HepG2 (cell line): Measurements from ENCODE around the gene RHO. TPM values are rescaled to one million over a fixed set of nuclear protein-coding genes. Genes with fewer than 3 reads are reported as not detected.

Source experiments
- ATAC-seq: fragments of 200-7000 bp; cut with Tn5 transposase; 3 replicates; pipeline ENCODE4 v1.9.1; 2020; ENCODE audit warnings: mild to moderate bottlenecking, moderate library complexity
- BruUV-seq: library from RNA; stranded (reverse); fragments of 400-500 nt; replicated peaks from 2 replicates; lab custom pipeline; 2021; lab: Mats Ljungman, UMichigan
- CTCF ChIA-PET: fragments of 300-600 bp; formaldehyde crosslinking; extraction: SDS; loops from one replicate; lab custom pipeline; 2021; ENCODE audit warnings: low total read pairs, inconsistent platforms, low intra/inter-chr PET ratio; lab: Yijun Ruan, JAX
- POLR2A ChIA-PET: fragments of 350-600 bp; sonication (Branson Sonifier 250); formaldehyde crosslinking; loops from one replicate; lab custom pipeline; 2020; ENCODE audit warnings: antibody characterized with exemption, inconsistent platforms; lab: Yijun Ruan, JAX
- DNase-seq: peaks from one replicate; pipeline ENCODE4 v3.0.0-alpha.2; 2015; ENCODE audit warnings: low spot score
- FAIRE-seq: peaks from 3 replicates; lab custom pipeline; 2011; peaks lifted over from hg19 to GRCh38; lab: Jason Lieb, UNC
- H2AFZ ChIP-seq: one replicate; pipeline ENCODE4 v1.6.1; 2011; ENCODE audit warnings: low read length, inconsistent platforms
- H3K27ac ChIP-seq: fragments of 300-600 bp; 3 replicates; pipeline ENCODE4 v1.8.0; 2011; ENCODE audit warnings: mixed run types, mild to moderate bottlenecking, mixed read lengths, low read length, inconsistent platforms; ENCODE audit not compliant: insufficient read depth; ENCODE audit errors: extremely low read length
- H3K27me3 ChIP-seq, 2 experiments: fragments of 200-600 bp in 1 of 2; 2 replicates in 1 of 2; 3 replicates in 1 of 2; pipeline versions ENCODE4 v1.6.0 to v1.8.0; 2011; ENCODE audit warnings: low read length in 2 of 2, mild to moderate bottlenecking in 2 of 2, moderate library complexity in 2 of 2, inconsistent platforms in 1 of 2; ENCODE audit not compliant: insufficient read depth in 2 of 2, control insufficient read depth in 1 of 2
- H3K36me3 ChIP-seq, 2 experiments: fragments of 200-600 bp in 1 of 2; replicated peaks in 1 of 2; 2 replicates in 1 of 2; 3 replicates in 1 of 2; pipeline versions ENCODE4 v1.5.1 to v1.8.0; 2011; ENCODE audit warnings: low read length in 2 of 2, inconsistent platforms in 1 of 2; ENCODE audit not compliant: insufficient read depth in 2 of 2, control insufficient read depth in 1 of 2
- H3K4me1 ChIP-seq: 2 replicates; pipeline ENCODE4 v1.5.1; 2012; ENCODE audit warnings: low read length, inconsistent platforms; ENCODE audit not compliant: insufficient read depth
- H3K4me2 ChIP-seq: 2 replicates; pipeline ENCODE4 v1.6.0; 2011; ENCODE audit warnings: low read depth, low read length, inconsistent platforms
- H3K4me3 ChIP-seq, 3 experiments: fragments of 200-600 bp in 1 of 3; sonication (generic), shearing (Covaris generic) in 1 of 3; replicated peaks in 1 of 3; 2 replicates each; pipeline ENCODE4 v1.5.1; 2011 to 2016; ENCODE audit warnings: low read length in 3 of 3, inconsistent platforms in 2 of 3, low read depth in 2 of 3, mild to moderate bottlenecking in 2 of 3, control low read depth in 1 of 3, mixed read lengths in 1 of 3; ENCODE audit not compliant: insufficient read depth in 1 of 3
- H3K79me2 ChIP-seq: one replicate; pipeline ENCODE4 v1.6.1; 2011; ENCODE audit warnings: low read length, inconsistent platforms; ENCODE audit not compliant: insufficient read depth
- H3K9ac ChIP-seq: 2 replicates; pipeline ENCODE4 v1.6.0; 2011; ENCODE audit warnings: mild to moderate bottlenecking, low read depth, low read length, inconsistent platforms; ENCODE audit not compliant: insufficient read depth
- H3K9me3 ChIP-seq: 2 replicates; pipeline ENCODE4 v1.5.1; 2012; ENCODE audit warnings: mild to moderate bottlenecking, low read length
- H4K20me1 ChIP-seq: 2 replicates; pipeline ENCODE4 v1.6.0; 2011; ENCODE audit warnings: inconsistent platforms, mild to moderate bottlenecking, low read length, moderate library complexity; ENCODE audit not compliant: insufficient read depth
- CEBPB ChIP-seq: IDR thresholded peaks from 2 replicates; pipeline ENCODE4 v1.6.1; 2011; ENCODE audit warnings: low read depth, low read length, improper control_type of control experiment, borderline replicate concordance
- ZBTB40 ChIP-seq, 2 experiments: fragments of 450-650 bp in 1 of 2; sonication (generic) in 1 of 2; formaldehyde crosslinking in 1 of 2; IDR thresholded peaks; 2 replicates each; pipeline versions ENCODE4 v1.6.1 to v1.8.0; 2016 to 2022; ENCODE audit warnings: antibody characterized with exemption in 1 of 2, mild to moderate bottlenecking in 1 of 2, missing genetic modification reagents in 1 of 2
- ZNF354B ChIP-seq: sonication (generic); formaldehyde crosslinking; IDR thresholded peaks from 2 replicates; pipeline ENCODE4 v1.8.0; 2022; ENCODE audit warnings: mild to moderate bottlenecking, missing genetic modification reagents
- ZNF761 ChIP-seq: sonication (generic); formaldehyde crosslinking; conservative IDR thresholded peaks from 2 replicates; pipeline ENCODE4 v1.4.0; 2020; ENCODE audit warnings: mild to moderate bottlenecking, missing genetic modification reagents
- ZNF768 ChIP-seq: sonication (generic); formaldehyde crosslinking; IDR thresholded peaks from 2 replicates; pipeline ENCODE4 v1.4.0; 2020; ENCODE audit warnings: missing genetic modification reagents
- WGBS: methylation state at CpG from one replicate; pipeline ENCODE4 v1.1.6; 2017; ENCODE audit warnings: low lambda C conversion rate; 5-methylcytosine and 5-hydroxymethylcytosine counted together
- in situ Hi-C: cut with HindIII; loops from 2 replicates; pipeline ENCODE4 v1.10.0; 2017; ENCODE audit warnings: low pct_unique_long_range_greater_than_20kb; ENCODE audit not compliant: extremely low pct_ligation_motif_present
- intact Hi-C: fragments of 100-400 bp; cut with micrococcal nuclease; formaldehyde crosslinking; loops from one replicate; pipeline ENCODE4 v1.10.0; 2022; ENCODE audit not compliant: unreplicated experiment
- polyA plus RNA-seq, 8 experiments: library from polyadenylated mRNA; depleted of rRNA in 3 of 8; stranded (reverse) in 7 of 8; unstranded in 1 of 8; fragments of >200 nt; fragmentation: Illumina TruSeq in 4 of 8; extraction: Trizol in 4 of 8; gene quantifications; 2 replicates each; pipeline versions ENCODE4 v1.2.1 to v1.2.3, GENCODE V29; 2011 to 2016; ENCODE audit warnings: low read depth in 4 of 8, missing spikeins in 1 of 8, mixed read lengths in 1 of 8; ENCODE audit not compliant: insufficient read depth in 1 of 8
- total RNA-seq, 5 experiments: library from RNA; depleted of rRNA; stranded (reverse); fragments of >200 nt; fragmentation: Illumina TruSeq; extraction: Trizol; gene quantifications; 2 replicates each; pipeline ENCODE4 v1.2.3, GENCODE V29; 2016; ENCODE audit warnings: low read depth in 1 of 5

Gene RHO
- total and polyA plus RNA-seq, 2 of the 13 experiments (the other 11 are each of a cell fraction or from before 2014, with no cell fraction given): not detected

GRCh38 chr3:129563332-129563731 lies 34.9 kb downstream of the RHO start:
- no TSS peak for BruUV-seq
- Histone ChIP-seq H3K4me3 (no peak overlapping the region), H3K9me3 (no peaks in the 10 kb centered on the region), H4K20me1 (no peaks in the 10 kb centered on the region), H3K79me2 (no peaks in the 10 kb centered on the region), H3K27ac (peak overlapping the region; percentile 39), H3K4me2 (no peak overlapping the region; the same call in 1 of the 2 replicates), H2AFZ (no peak overlapping the region), H3K27me3 (no peaks in the 10 kb centered on the region; a peak in 1 of 5 replicates), H3K4me1 (peaks cover 29% of the 10 kb centered on the region)
- in situ Hi-C loops: no loop called here
- FAIRE-seq (no peak), ATAC-seq (no peak)
- WGBS: 97% methylated on average over 9 of the region's 12 CpGs
- peak; percentile 94 for TF ChIP-seq ZNF768
- no peak for TF ChIP-seq ZNF354B (CRISPR knock-in tag)
- no peak for TF ChIP-seq ZBTB40 (IDR thresholded peaks at IDR 0.05)
- 0 out of 2 replicates have a peak, but pooled peaks have one; percentile 14 for TF ChIP-seq ZBTB40 (CRISPR knock-in tag; IDR thresholded peaks at IDR 0.05)
- no peak for TF ChIP-seq ZNF761 (CRISPR knock-in tag)
- TF ChIP-seq CEBPB: peak; percentile 22; the same call in 1 of the 2 replicates
- TF ChIP-seq, all 625 proteins: peak for 3
- H3K9ac ChIP-seq: no peak overlapping the region
- ChIA-PET POLR2A (interaction anchor here (0.6 to 1.0 kb wide), 2 partner anchors 9 to 34 kb away, joined by 3 to 4 read pairs; no protein-coding TSS in a partner anchor), CTCF (no interaction called here)
- peaks cover 6 to 19% of the 10 kb centered on the region in 2 experiments; a peak in 3 of 5 replicates for H3K36me3 ChIP-seq
- no peak for DNase-seq
- intact Hi-C loops: no loop called here
